ENCODE results near the gene MXD3.
"Not testable (repeated sequence)": the region's sequence is repeated elsewhere in the genome, so short reads cannot be mapped to it uniquely, and the experiment has no call there.

The MXD3 gene

GRCh38 chr5:177275883-177276282 lies 35.8 kb downstream of the MXD3 start:
- peaks cover 94% of the 10 kb centered on the region for H3K36me3 ChIP-seq (ENCODE audit: insufficient read depth, low read length)
- no peak overlapping the region for H3K4me3 ChIP-seq (ENCODE audit: low read length)
- no peaks in the 10 kb centered on the region for H3K9me3 ChIP-seq (ENCODE audit: insufficient read depth, low read depth, low read length)
- H3K27me3 ChIP-seq (ENCODE audit: insufficient read depth, low read length) = no peaks in the 10 kb centered on the region
- no peak overlapping the region for H3K9ac ChIP-seq (ENCODE audit: low read depth, low read length)
- no peak overlapping the region for H3K27ac ChIP-seq (ENCODE audit: low read depth, low read length)
- no peaks in the 10 kb centered on the region for H3K4me1 ChIP-seq (ENCODE audit: insufficient read depth, low read length)
- WGBS = 95% methylated on average over 3 of the region's 6 CpGs

GRCh38 chr5:177271113-177271512 lies 40.6 kb downstream of the MXD3 start:
- H3K9me3 ChIP-seq (ENCODE audit: insufficient read depth, low read depth, low read length) = no peaks in the 10 kb centered on the region
- H3K4me1 ChIP-seq (ENCODE audit: insufficient read depth, low read length) = no peaks in the 10 kb centered on the region
- 94% methylated on average over 4 of the region's 4 CpGs for WGBS
- H3K4me3 ChIP-seq (ENCODE audit: low read length) = no peak overlapping the region
- no peak overlapping the region for H3K9ac ChIP-seq (ENCODE audit: low read depth, low read length)
- H3K36me3 ChIP-seq (ENCODE audit: insufficient read depth, low read length) = peaks cover 97% of the 10 kb centered on the region
- H3K27me3 ChIP-seq (ENCODE audit: insufficient read depth, low read length) = no peaks in the 10 kb centered on the region
- no peak overlapping the region for H3K27ac ChIP-seq (ENCODE audit: low read depth, low read length)

GRCh38 chr5:177270653-177271052 lies 41.0 kb downstream of the MXD3 start:
- H3K4me1 ChIP-seq (ENCODE audit: insufficient read depth, low read length) = no peaks in the 10 kb centered on the region
- no peak overlapping the region for H3K27ac ChIP-seq (ENCODE audit: low read depth, low read length)
- H3K9ac ChIP-seq (ENCODE audit: low read depth, low read length) = no peak overlapping the region
- 93% methylated on average over 3 of the region's 3 CpGs for WGBS
- H3K4me3 ChIP-seq (ENCODE audit: low read length) = no peak overlapping the region
- H3K27me3 ChIP-seq (ENCODE audit: insufficient read depth, low read length) = no peaks in the 10 kb centered on the region
- H3K9me3 ChIP-seq (ENCODE audit: insufficient read depth, low read depth, low read length) = no peaks in the 10 kb centered on the region
- peaks cover 97% of the 10 kb centered on the region for H3K36me3 ChIP-seq (ENCODE audit: insufficient read depth, low read length)

- no peaks in the 10 kb centered on the region for H3K27me3 ChIP-seq (ENCODE audit: insufficient read depth, low read length)
- WGBS = 94% methylated on average over 3 of the region's 3 CpGs
- H3K4me1 ChIP-seq (ENCODE audit: insufficient read depth, low read length) = no peaks in the 10 kb centered on the region
- no peak overlapping the region for H3K4me3 ChIP-seq (ENCODE audit: low read length)
- no peak overlapping the region for H3K27ac ChIP-seq (ENCODE audit: low read depth, low read length)
- no peaks in the 10 kb centered on the region for H3K9me3 ChIP-seq (ENCODE audit: insufficient read depth, low read depth, low read length)
- H3K9ac ChIP-seq (ENCODE audit: low read depth, low read length) = no peak overlapping the region
- H3K36me3 ChIP-seq (ENCODE audit: insufficient read depth, low read length) = peaks cover 97% of the 10 kb centered on the region
Observed at GRCh38 chr5:177269976-177270375, 41.7 kb downstream of the MXD3 start.

- Histone ChIP-seq H3K4me1 (ENCODE audit: insufficient read depth, low read length) (no peaks in the 10 kb centered on the region), H3K9ac (ENCODE audit: low read depth, low read length) (no peak overlapping the region), H3K4me3 (ENCODE audit: low read length) (no peak overlapping the region), H3K36me3 (ENCODE audit: insufficient read depth, low read length) (peaks cover 97% of the 10 kb centered on the region), H3K9me3 (ENCODE audit: insufficient read depth, low read depth, low read length) (no peaks in the 10 kb centered on the region), H3K27ac (ENCODE audit: low read depth, low read length) (no peak overlapping the region), H3K27me3 (ENCODE audit: insufficient read depth, low read length) (no peaks in the 10 kb centered on the region)
- 97% methylated on average over 7 of the region's 7 CpGs for WGBS
Observed at GRCh38 chr5:177269232-177269895, 42.3 kb downstream of the MXD3 start.

GRCh38 chr5:177265395-177265794 lies 46.3 kb downstream of the MXD3 start:
- Histone ChIP-seq H3K9me3 (ENCODE audit: insufficient read depth, low read depth, low read length) (no peaks in the 10 kb centered on the region), H3K27ac (ENCODE audit: low read depth, low read length) (no peak overlapping the region), H3K4me3 (ENCODE audit: low read length) (no peak overlapping the region), H3K36me3 (ENCODE audit: insufficient read depth, low read length) (peaks cover 98% of the 10 kb centered on the region), H3K9ac (ENCODE audit: low read depth, low read length) (no peak overlapping the region), H3K4me1 (ENCODE audit: insufficient read depth, low read length) (no peaks in the 10 kb centered on the region), H3K27me3 (ENCODE audit: insufficient read depth, low read length) (no peaks in the 10 kb centered on the region)
- 96% methylated on average over 16 of the region's 16 CpGs for WGBS

GRCh38 chr5:177264178-177264577 lies 47.5 kb downstream of the MXD3 start:
- Histone ChIP-seq H3K27ac (ENCODE audit: low read depth, low read length) (no peak overlapping the region), H3K4me1 (ENCODE audit: insufficient read depth, low read length) (no peaks in the 10 kb centered on the region), H3K27me3 (ENCODE audit: insufficient read depth, low read length) (no peaks in the 10 kb centered on the region), H3K36me3 (ENCODE audit: insufficient read depth, low read length) (peaks cover 98% of the 10 kb centered on the region), H3K9ac (ENCODE audit: low read depth, low read length) (no peak overlapping the region), H3K4me3 (ENCODE audit: low read length) (no peak overlapping the region), H3K9me3 (ENCODE audit: insufficient read depth, low read depth, low read length) (no peaks in the 10 kb centered on the region)
- 93% methylated on average over 1 of the region's 1 CpG for WGBS

GRCh38 chr5:177261510-177261909 lies 50.2 kb downstream of the MXD3 start:
- H3K27ac ChIP-seq (ENCODE audit: low read depth, low read length) = no peak overlapping the region
- H3K4me3 ChIP-seq (ENCODE audit: low read length) = no peak overlapping the region
- H3K4me1 ChIP-seq (ENCODE audit: insufficient read depth, low read length) = no peaks in the 10 kb centered on the region
- H3K36me3 ChIP-seq (ENCODE audit: insufficient read depth, low read length) = peaks cover 99% of the 10 kb centered on the region
- WGBS = 95% methylated on average over 1 of the region's 1 CpG
- H3K9ac ChIP-seq (ENCODE audit: low read depth, low read length) = no peak overlapping the region
- no peaks in the 10 kb centered on the region for H3K27me3 ChIP-seq (ENCODE audit: insufficient read depth, low read length)
- H3K9me3 ChIP-seq (ENCODE audit: insufficient read depth, low read depth, low read length) = no peaks in the 10 kb centered on the region

- H3K9me3 ChIP-seq (ENCODE audit: insufficient read depth, low read depth, low read length) = no peaks in the 10 kb centered on the region
- H3K36me3 ChIP-seq (ENCODE audit: insufficient read depth, low read length) = peaks cover 99% of the 10 kb centered on the region
- 90% methylated on average over 4 of the region's 7 CpGs for WGBS
- no peak overlapping the region for H3K27ac ChIP-seq (ENCODE audit: low read depth, low read length)
- no peaks in the 10 kb centered on the region for H3K27me3 ChIP-seq (ENCODE audit: insufficient read depth, low read length)
- no peak overlapping the region for H3K4me3 ChIP-seq (ENCODE audit: low read length)
- H3K4me1 ChIP-seq (ENCODE audit: insufficient read depth, low read length) = no peaks in the 10 kb centered on the region
- H3K9ac ChIP-seq (ENCODE audit: low read depth, low read length) = no peak overlapping the region
Observed at GRCh38 chr5:177260961-177261360, 50.7 kb downstream of the MXD3 start.

- H3K4me3 ChIP-seq (ENCODE audit: low read length); H3K9ac ChIP-seq (ENCODE audit: low read depth, low read length); H3K27ac ChIP-seq (ENCODE audit: low read depth, low read length); H3K9me3 ChIP-seq (ENCODE audit: insufficient read depth, low read depth, low read length); H3K4me1 ChIP-seq (ENCODE audit: insufficient read depth, low read length); H3K27me3 ChIP-seq (ENCODE audit: insufficient read depth, low read length): not testable (repeated sequence)
- WGBS = 96% methylated on average over 7 of the region's 7 CpGs
- H3K36me3 ChIP-seq (ENCODE audit: insufficient read depth, low read length) = peaks cover 99% of the 10 kb centered on the region
Observed at GRCh38 chr5:177258711-177259110, 53.0 kb downstream of the MXD3 start.

All from HUES64 (cell line).